DND-41 (cell line): ENCODE measurements around the gene DTX2.

Source experiments
- ATAC-seq: fragments of 200-7000 bp; cut with Tn5 transposase; 3 replicates; pipeline ENCODE4 v1.9.1; 2021; ENCODE audit warnings: low read depth; ENCODE audit not compliant: insufficient read depth
- DNase-seq: peaks from one replicate; pipeline ENCODE4 v3.0.0-alpha.2; 2020
- H2AFZ ChIP-seq: 2 replicates; pipeline ENCODE4 v1.6.0; 2012; ENCODE audit warnings: low read depth, low read length
- H3K27ac ChIP-seq: 2 replicates; pipeline ENCODE4 v1.5.1; 2012; ENCODE audit warnings: low read length, inconsistent platforms
- H3K27me3 ChIP-seq: fragments of 200-600 bp; sonication (generic); 2 replicates; pipeline ENCODE4 v1.6.0; 2012; ENCODE audit warnings: low read length, mild to moderate bottlenecking, inconsistent platforms; ENCODE audit not compliant: insufficient read depth, poor library complexity
- H3K36me3 ChIP-seq: 2 replicates; pipeline ENCODE4 v1.5.1; 2012; ENCODE audit warnings: low read length, inconsistent platforms; ENCODE audit not compliant: insufficient read depth
- H3K4me1 ChIP-seq: 2 replicates; pipeline ENCODE4 v1.5.1; 2012; ENCODE audit warnings: mild to moderate bottlenecking, low read length; ENCODE audit not compliant: insufficient read depth
- H3K4me2 ChIP-seq: 2 replicates; pipeline ENCODE4 v1.6.0; 2012; ENCODE audit warnings: mild to moderate bottlenecking, moderate library complexity, low read length, inconsistent platforms; ENCODE audit not compliant: insufficient read depth
- H3K4me3 ChIP-seq, 2 experiments: fragments of 200-600 bp in 1 of 2; shearing (Covaris generic) in 1 of 2; 2 replicates each; pipeline ENCODE4 v1.5.1; 2012 to 2016; ENCODE audit warnings: inconsistent platforms in 2 of 2, low read length in 2 of 2, mild to moderate bottlenecking in 2 of 2, low read depth in 1 of 2, moderate library complexity in 1 of 2
- H3K79me2 ChIP-seq: 2 replicates; pipeline ENCODE4 v1.6.0; 2012; ENCODE audit warnings: low read length, inconsistent platforms; ENCODE audit not compliant: insufficient read depth
- H3K9ac ChIP-seq: 2 replicates; pipeline ENCODE4 v1.6.0; 2012; ENCODE audit warnings: low read depth, mild to moderate bottlenecking, inconsistent platforms, low read length, moderate library complexity
- H3K9me3 ChIP-seq: 2 replicates; pipeline ENCODE4 v1.5.1; 2012; ENCODE audit warnings: low read length, moderate library complexity, mild to moderate bottlenecking, inconsistent platforms; ENCODE audit not compliant: insufficient read depth, severe bottlenecking
- H4K20me1 ChIP-seq: 2 replicates; pipeline ENCODE4 v1.6.0; 2012; ENCODE audit warnings: low read length; ENCODE audit not compliant: insufficient read depth
- EZH2 ChIP-seq: IDR thresholded peaks from 3 replicates; pipeline ENCODE4 v1.6.1; 2012; ENCODE audit warnings: borderline replicate concordance, low read depth, mild to moderate bottlenecking, moderate library complexity, low read length, inconsistent platforms; ENCODE audit not compliant: severe bottlenecking
- TF ChIP-seq, protein P1 (sequence below): IDR thresholded peaks from 2 replicates; pipeline ENCODE4 v1.5.1; 2012; ENCODE audit warnings: borderline replicate concordance, low read length, moderate library complexity, mild to moderate bottlenecking; ENCODE audit not compliant: poor library complexity, severe bottlenecking; ENCODE audit errors: extremely low read depth

The DTX2 gene

GRCh38 chr7:76426246-76426645 lies 35.3 kb upstream of the DTX2 start:
- ATAC-seq = no peak
- TF ChIP-seq, protein P1, sequence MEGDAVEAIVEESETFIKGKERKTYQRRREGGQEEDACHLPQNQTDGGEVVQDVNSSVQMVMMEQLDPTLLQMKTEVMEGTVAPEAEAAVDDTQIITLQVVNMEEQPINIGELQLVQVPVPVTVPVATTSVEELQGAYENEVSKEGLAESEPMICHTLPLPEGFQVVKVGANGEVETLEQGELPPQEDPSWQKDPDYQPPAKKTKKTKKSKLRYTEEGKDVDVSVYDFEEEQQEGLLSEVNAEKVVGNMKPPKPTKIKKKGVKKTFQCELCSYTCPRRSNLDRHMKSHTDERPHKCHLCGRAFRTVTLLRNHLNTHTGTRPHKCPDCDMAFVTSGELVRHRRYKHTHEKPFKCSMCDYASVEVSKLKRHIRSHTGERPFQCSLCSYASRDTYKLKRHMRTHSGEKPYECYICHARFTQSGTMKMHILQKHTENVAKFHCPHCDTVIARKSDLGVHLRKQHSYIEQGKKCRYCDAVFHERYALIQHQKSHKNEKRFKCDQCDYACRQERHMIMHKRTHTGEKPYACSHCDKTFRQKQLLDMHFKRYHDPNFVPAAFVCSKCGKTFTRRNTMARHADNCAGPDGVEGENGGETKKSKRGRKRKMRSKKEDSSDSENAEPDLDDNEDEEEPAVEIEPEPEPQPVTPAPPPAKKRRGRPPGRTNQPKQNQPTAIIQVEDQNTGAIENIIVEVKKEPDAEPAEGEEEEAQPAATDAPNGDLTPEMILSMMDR = no peak
- TF ChIP-seq EZH2 = no peak
- DNase-seq = no peak

GRCh38 chr7:76427635-76428034 lies 33.9 kb upstream of the DTX2 start:
- no peak overlapping the region for H3K4me2 ChIP-seq
- H4K20me1 ChIP-seq = peaks cover 2% of the 10 kb centered on the region; the same call in 1 of the 2 replicates
- H3K9me3 ChIP-seq = no peaks in the 10 kb centered on the region
- no peak overlapping the region for H3K4me3 ChIP-seq
- ATAC-seq (no peak), DNase-seq (no peak)
- H3K27ac ChIP-seq = no peak overlapping the region
- no peaks in the 10 kb centered on the region for H3K79me2 ChIP-seq
- H3K36me3 ChIP-seq = no peaks in the 10 kb centered on the region
- no peaks in the 10 kb centered on the region for H3K4me1 ChIP-seq
- TF ChIP-seq, protein P1 = no peak
- TF ChIP-seq EZH2 = no peak
- peaks cover 3% of the 10 kb centered on the region for H3K27me3 ChIP-seq
- H3K9ac ChIP-seq = no peak overlapping the region
- H2AFZ ChIP-seq = no peak overlapping the region

More at GRCh38 chr7:76426246-76426645, 35.3 kb upstream of the DTX2 start:
- Histone ChIP-seq H3K79me2 (no peaks in the 10 kb centered on the region), H3K36me3 (no peaks in the 10 kb centered on the region), H3K9ac (no peak overlapping the region), H3K4me2 (no peak overlapping the region), H3K27me3 (peaks cover 3% of the 10 kb centered on the region), H3K9me3 (no peaks in the 10 kb centered on the region), H3K4me1 (no peaks in the 10 kb centered on the region), H2AFZ (no peak overlapping the region), H4K20me1 (peaks cover 2% of the 10 kb centered on the region; the same call in 1 of the 2 replicates), H3K4me3 (no peak overlapping the region), H3K27ac (no peak overlapping the region)

- no peak overlapping the region for H3K4me2 ChIP-seq
- no peak overlapping the region for H2AFZ ChIP-seq
- no peaks in the 10 kb centered on the region for H3K4me1 ChIP-seq
- no peak for ATAC-seq
- DNase-seq = no peak
- no peaks in the 10 kb centered on the region for H3K79me2 ChIP-seq
- H3K9me3 ChIP-seq = no peaks in the 10 kb centered on the region
- peaks cover 2% of the 10 kb centered on the region; the same call in 1 of the 2 replicates for H4K20me1 ChIP-seq
- H3K9ac ChIP-seq = no peak overlapping the region
- peaks cover 2% of the 10 kb centered on the region for H3K27me3 ChIP-seq
- TF ChIP-seq, protein P1 = no peak
- no peak for TF ChIP-seq EZH2
- no peak overlapping the region for H3K27ac ChIP-seq
- H3K4me3 ChIP-seq = no peak overlapping the region
- H3K36me3 ChIP-seq = no peaks in the 10 kb centered on the region
Observed at GRCh38 chr7:76428149-76428823, 33.2 kb upstream of the DTX2 start.
